Ovary (tissue), 3 donors: ENCODE data around the gene MTCL3.

Source experiments
- CTCF ChIP-seq, 3 donors: fragments of 450-650 bp in 2 of 3; fragments of 200-600 bp in 1 of 3; IDR thresholded peaks; one replicate each; pipeline versions ENCODE4 v1.5.1 to v1.8.0; 2016 to 2022; ENCODE audit warnings: antibody characterized with exemption in 3 of 3, mild to moderate bottlenecking in 1 of 3
- POLR2A ChIP-seq: fragments of 450-650 bp; IDR thresholded peaks from one replicate; pipeline ENCODE4 v1.6.1; 2017; ENCODE audit warnings: antibody characterized with exemption, mild to moderate bottlenecking, moderate library complexity
- donor health status: DM: no; HTN: no; CAD: no.

GRCh38 chr6:127520066-127520465 lies 931 bp upstream of the MTCL3 start:
- no peak for TF ChIP-seq CTCF (IDR thresholded peaks at IDR 0.05)
- TF ChIP-seq POLR2A = no peak
